Lower leg skin (tissue), 3 donors: ENCODE measurements around the gene CLDN6.

Source experiments
- CTCF ChIP-seq, 3 donors: fragments of 450-650 bp; IDR thresholded peaks; one replicate each; pipeline ENCODE4 v1.5.1; 2016; ENCODE audit warnings: antibody characterized with exemption in 3 of 3, mild to moderate bottlenecking in 3 of 3, moderate library complexity in 2 of 3
- POLR2A ChIP-seq, 2 donors: fragments of 450-650 bp; IDR thresholded peaks; one replicate each; pipeline ENCODE4 v1.6.1; 2016 to 2017; ENCODE audit warnings: antibody characterized with exemption in 2 of 2, mild to moderate bottlenecking in 1 of 2, moderate library complexity in 1 of 2

GRCh38 chr16:2992383-2993081, 25.5 kb downstream of the CLDN6 start:
- TF ChIP-seq CTCF (IDR thresholded peaks at IDR 0.05): no peak
- no peak for TF ChIP-seq POLR2A (IDR thresholded peaks at IDR 0.05)
